KOPT-K1 (cell line): ENCODE measurements around the gene KLHL6.

Experiments used
- H3K27ac ChIP-seq: fragments of 200-600 bp; sonication (generic); 2 replicates; pipeline ENCODE4 v1.5.1; 2016; ENCODE audit warnings: antibody characterized with exemption, mild to moderate bottlenecking, low read depth, low read length; ENCODE audit not compliant: poor library complexity, severe bottlenecking
- H3K36me3 ChIP-seq: fragments of 200-600 bp; sonication (generic); 2 replicates; pipeline ENCODE4 v1.5.1; 2017; ENCODE audit warnings: antibody characterized with exemption, mild to moderate bottlenecking, low read length, moderate library complexity; ENCODE audit not compliant: insufficient read depth
- H3K9me3 ChIP-seq: fragments of 200-600 bp; sonication (generic); 2 replicates; pipeline ENCODE4 v1.5.1; 2017; ENCODE audit warnings: antibody characterized with exemption, low read length, mild to moderate bottlenecking; ENCODE audit not compliant: insufficient read depth, poor library complexity, severe bottlenecking

KLHL6 gene

GRCh38 chr3:183493296-183494045, 62.0 kb downstream of the KLHL6 start:
- Histone ChIP-seq H3K27ac (no peak overlapping the region), H3K9me3 (no peaks in the 10 kb centered on the region), H3K36me3 (peaks cover 63% of the 10 kb centered on the region)

- H3K36me3 ChIP-seq = peaks cover 58% of the 10 kb centered on the region
- no peak overlapping the region for H3K27ac ChIP-seq
- H3K9me3 ChIP-seq = no peaks in the 10 kb centered on the region
These were observed 62.7 kb downstream of the KLHL6 start for GRCh38 chr3:183492849-183493179.

- Histone ChIP-seq H3K36me3 (peaks cover 53% of the 10 kb centered on the region), H3K27ac (no peak overlapping the region)
These were observed 63.3 kb downstream of the KLHL6 start for GRCh38 chr3:183491923-183492848.

GRCh38 chr3:183491109-183491922, 64.2 kb downstream of the KLHL6 start:
- no peaks in the 10 kb centered on the region for H3K9me3 ChIP-seq
- H3K27ac ChIP-seq = no peak overlapping the region
- H3K36me3 ChIP-seq = peaks cover 47% of the 10 kb centered on the region

More at GRCh38 chr3:183491923-183492848, 63.3 kb downstream of the KLHL6 start:
- no peaks in the 10 kb centered on the region for H3K9me3 ChIP-seq

GRCh38 chr3:183490653-183491052, 64.9 kb downstream of the KLHL6 start:
- peaks cover 46% of the 10 kb centered on the region for H3K36me3 ChIP-seq
- no peaks in the 10 kb centered on the region for H3K9me3 ChIP-seq
- no peak overlapping the region for H3K27ac ChIP-seq

GRCh38 chr3:183490211-183490601, 65.3 kb downstream of the KLHL6 start:
- no peak overlapping the region for H3K27ac ChIP-seq
- H3K9me3 ChIP-seq = no peaks in the 10 kb centered on the region
- H3K36me3 ChIP-seq = peaks cover 46% of the 10 kb centered on the region

GRCh38 chr3:183489455-183490210, 65.9 kb downstream of the KLHL6 start:
- peaks cover 46% of the 10 kb centered on the region for H3K36me3 ChIP-seq
- H3K27ac ChIP-seq = no peak overlapping the region
- H3K9me3 ChIP-seq = no peaks in the 10 kb centered on the region

GRCh38 chr3:183488343-183488742, 67.2 kb downstream of the KLHL6 start:
- peaks cover 35% of the 10 kb centered on the region; the same call in 1 of the 2 replicates for H3K36me3 ChIP-seq
- H3K9me3 ChIP-seq = no peaks in the 10 kb centered on the region
- no peak overlapping the region for H3K27ac ChIP-seq

- H3K27ac ChIP-seq = no peak overlapping the region
- H3K36me3 ChIP-seq = peaks cover 31% of the 10 kb centered on the region; the same call in 1 of the 2 replicates
- H3K9me3 ChIP-seq = no peaks in the 10 kb centered on the region
These were observed 67.6 kb downstream of the KLHL6 start for GRCh38 chr3:183487896-183488295.

- Histone ChIP-seq H3K27ac (no peak overlapping the region), H3K9me3 (no peaks in the 10 kb centered on the region), H3K36me3 (peaks cover 22% of the 10 kb centered on the region; the same call in 1 of the 2 replicates)
These were observed 68.5 kb downstream of the KLHL6 start for GRCh38 chr3:183487016-183487415.

- Histone ChIP-seq H3K27ac (no peak overlapping the region), H3K36me3 (peaks cover 16% of the 10 kb centered on the region; the same call in 1 of the 2 replicates), H3K9me3 (no peaks in the 10 kb centered on the region)
These were observed 69.0 kb downstream of the KLHL6 start for GRCh38 chr3:183486472-183486871.

- Histone ChIP-seq H3K27ac (no peak overlapping the region), H3K9me3 (no peaks in the 10 kb centered on the region), H3K36me3 (peaks cover 9% of the 10 kb centered on the region; the same call in 1 of the 2 replicates)
These were observed 69.9 kb downstream of the KLHL6 start for GRCh38 chr3:183485585-183485984.

- peaks cover 8% of the 10 kb centered on the region; the same call in 1 of the 2 replicates for H3K36me3 ChIP-seq
- no peaks in the 10 kb centered on the region for H3K9me3 ChIP-seq
- no peak overlapping the region for H3K27ac ChIP-seq
These were observed 70.4 kb downstream of the KLHL6 start for GRCh38 chr3:183485093-183485492.

- no peak overlapping the region for H3K27ac ChIP-seq
- H3K9me3 ChIP-seq = no peaks in the 10 kb centered on the region
- peaks cover 8% of the 10 kb centered on the region; the same call in 1 of the 2 replicates for H3K36me3 ChIP-seq
These were observed 71.0 kb downstream of the KLHL6 start for GRCh38 chr3:183484431-183485075.
